Measurements from ENCODE around the gene ATOX1. TPM values are rescaled to one million over a fixed set of nuclear protein-coding genes. Genes with fewer than 3 reads are reported as not detected.
"Not testable (repeated sequence)": the region's sequence is repeated elsewhere in the genome, so short reads cannot be mapped to it uniquely, and the experiment has no call there.

The ATOX1 gene
- total and polyA plus RNA-seq, 2 of the 8 experiments (the other 6 are each of a cell fraction or from before 2014, with no cell fraction given) = 79.9 to 232 TPM

GRCh38 chr5:151729597-151729996 lies 28.8 kb downstream of the ATOX1 start:
- POLR2A ChIA-PET (ENCODE audit: partially characterized antibody); H4K91ac ChIP-seq (replicated peaks; ENCODE audit: insufficient read length, low read length); H3K4me2 ChIP-seq (ENCODE audit: insufficient read depth in 1 of 2, low read depth in 2 of 2, low read length in 2 of 2); H2BK120ac ChIP-seq (replicated peaks; ENCODE audit: low read depth, low read length); DNase-seq (ENCODE audit: low read depth in 1 of 2, low spot score in 2 of 2); H3K27ac ChIP-seq (ENCODE audit: low read depth, low read length); H2BK5ac ChIP-seq (ENCODE audit: low read depth, low read length); H3K27me3 ChIP-seq (replicated peaks in 1 of 4; ENCODE audit: control insufficient read depth in 3 of 4, extremely low read depth in 1 of 4, insufficient read depth in 3 of 4, low read length in 3 of 4); H2AK5ac ChIP-seq (ENCODE audit: low read depth, low read length); H2BK12ac ChIP-seq (ENCODE audit: low read depth, low read length); H2BK20ac ChIP-seq (ENCODE audit: low read length); H3K18ac ChIP-seq (ENCODE audit: extremely low read depth, low read length); H3K9ac ChIP-seq (replicated peaks in 1 of 4; ENCODE audit: extremely low read depth in 1 of 4, low read depth in 3 of 4, low read length in 3 of 4); H2AFZ ChIP-seq (ENCODE audit: low read length); H3K36me3 ChIP-seq (ENCODE audit: control insufficient read depth in 2 of 4, insufficient read depth in 4 of 4, low read length in 3 of 4); H3K23me2 ChIP-seq (ENCODE audit: low read depth, low read length); H4K20me1 ChIP-seq (replicated peaks in 1 of 2; ENCODE audit: control insufficient read depth in 1 of 2, insufficient read depth in 2 of 2, low read length in 2 of 2); H3K23ac ChIP-seq (ENCODE audit: insufficient read length); H3K4me3 ChIP-seq (ENCODE audit: extremely low read depth in 1 of 4, insufficient read depth in 2 of 4, low read depth in 3 of 4, low read length in 4 of 4); H3K4me1 ChIP-seq (replicated peaks in 1 of 4; ENCODE audit: control insufficient read depth in 3 of 4, insufficient read depth in 4 of 4, low read length in 3 of 4); H4K8ac ChIP-seq (ENCODE audit: extremely low read depth, insufficient read depth, low read length); FAIRE-seq; H3K79me1 ChIP-seq (ENCODE audit: low read depth, low read length); H4K5ac ChIP-seq (ENCODE audit: insufficient read length, low read depth, low read length); H3K4ac ChIP-seq (replicated peaks; ENCODE audit: insufficient read length, low read depth, low read length); H3K56ac ChIP-seq (replicated peaks; ENCODE audit: insufficient read length, low read depth, low read length); H2BK15ac ChIP-seq (ENCODE audit: low read length); H3K79me2 ChIP-seq (ENCODE audit: control insufficient read depth in 1 of 2, insufficient read depth in 2 of 2, low read length in 2 of 2); H3K14ac ChIP-seq (ENCODE audit: insufficient read length): not testable (repeated sequence)
- peaks cover 13 to 19% of the 10 kb centered on the region in 2 experiments for H3K9me3 ChIP-seq (ENCODE audit: insufficient read depth in 2 of 2, low read depth in 1 of 2, low read length in 1 of 2)
- TF ChIP-seq TEAD4 (IDR thresholded peaks at IDR 0.05; ENCODE audit: low read depth, low read length) = 0 out of 2 replicates have a peak, but pooled peaks have one; percentile 25
- TF ChIP-seq EP300 (IDR thresholded peaks at IDR 0.05; ENCODE audit: borderline replicate concordance in 1 of 2, low read depth in 2 of 2, low read length in 2 of 2) = peak in 1 of 2 experiments; percentile 91; a peak in 1 of 3 replicates
- 79% methylated on average over 5 of the region's 5 CpGs; no CpG with 5 or more reads in 1 of the 2 experiments for WGBS, 2 experiments (ENCODE audit: extremely low coverage in 1 of 2, insufficient coverage in 1 of 2, insufficient read length in 1 of 2, insufficient replicate concordance in 2 of 2, low coverage in 1 of 2, low lambda C conversion rate in 2 of 2, missing lambda C conversion rate in 1 of 2)
- CTCF ChIA-PET (ENCODE audit: partially characterized antibody) = interaction anchor here (1.0 to 38.0 kb wide), 3 partner anchors 10 to 66 kb away, joined by 3 to 991 read pairs (median 26); no protein-coding TSS in a partner anchor

All from H1 (cell line).